ENCODE results near the gene PCED1A.
"Not testable (repeated sequence)": the region's sequence is repeated elsewhere in the genome, so short reads cannot be mapped to it uniquely, and the experiment has no call there.

The PCED1A gene

GRCh38 chr20:2822073-2822472, 18.4 kb downstream of the PCED1A start:
- peak; percentile 51 for DNase-seq

GRCh38 chr20:2820896-2821869, 19.3 kb downstream of the PCED1A start:
- no peak for DNase-seq

GRCh38 chr20:2820084-2820895, 20.2 kb downstream of the PCED1A start:
- DNase-seq = peak; percentile 53

GRCh38 chr20:2817891-2818595, 22.4 kb downstream of the PCED1A start:
- DNase-seq = no peak

GRCh38 chr20:2817341-2817726, 23.1 kb downstream of the PCED1A start:
- no peak for DNase-seq

GRCh38 chr20:2816583-2817340, 23.7 kb downstream of the PCED1A start:
- no peak for DNase-seq

GRCh38 chr20:2816030-2816582, 24.3 kb downstream of the PCED1A start, which contains the start of gene TMEM239:
TSS of gene TMEM239 (plus strand) at chr20:2816364. CDS start at chr20:2816555, 191 bp downstream.
- no peak for DNase-seq

GRCh38 chr20:2815242-2815900, 25.1 kb downstream of the PCED1A start:
- no peak for DNase-seq

GRCh38 chr20:2814587-2815051, 25.8 kb downstream of the PCED1A start, which contains the start of gene C20orf141:
TSS of gene C20orf141 (plus strand) at chr20:2814987. CDS start at chr20:2815185, 198 bp downstream.
- peak; percentile 100 for DNase-seq

GRCh38 chr20:2814076-2814475, 26.4 kb downstream of the PCED1A start:
- DNase-seq = peak; percentile 41

GRCh38 chr20:2812189-2812588, 28.3 kb downstream of the PCED1A start:
- no peak for DNase-seq

GRCh38 chr20:2809690-2810089, 30.8 kb downstream of the PCED1A start:
- DNase-seq = no peak

- DNase-seq = not testable (repeated sequence)
Observed at GRCh38 chr20:2807929-2808328, 32.5 kb downstream of the PCED1A start.

GRCh38 chr20:2807019-2807418, 33.4 kb downstream of the PCED1A start:
- DNase-seq = no peak

GRCh38 chr20:2806351-2806701, 34.1 kb downstream of the PCED1A start:
- no peak for DNase-seq

GRCh38 chr20:2805689-2806350, 34.6 kb downstream of the PCED1A start:
- no peak for DNase-seq

GRCh38 chr20:2804852-2805688, 35.4 kb downstream of the PCED1A start:
- no peak for DNase-seq

- no peak for DNase-seq
Observed at GRCh38 chr20:2804041-2804828, 36.2 kb downstream of the PCED1A start.

GRCh38 chr20:2801286-2801728, 39.1 kb downstream of the PCED1A start:
- no peak for DNase-seq

Measured in EL (cell line).